CD4-positive, alpha-beta T cell treated with Interleukin-15 for 4 hours (primary cell): ENCODE data around the gene SH3BGR.
"Not testable (repeated sequence)": the region's sequence is repeated elsewhere in the genome, so short reads cannot be mapped to it uniquely, and the experiment has no call there.

ENCODE experiments used
- DNase-seq: peaks from one replicate; pipeline ENCODE4 v3.0.0-alpha.2; 2020; ENCODE audit warnings: low spot score

SH3BGR gene

GRCh38 chr21:39451332-39452206 is at the start of gene SH3BGR:
Gene SH3BGR (plus strand): TSS chr21:39451970. CDS start chr21:39452097, 127 bp downstream.
- no peak for DNase-seq

GRCh38 chr21:39406065-39406464 is 45.7 kb upstream of the SH3BGR start:
- DNase-seq = no peak

- DNase-seq = not testable (repeated sequence)
These were observed 32.6 kb upstream of the SH3BGR start for GRCh38 chr21:39419204-39419603.

GRCh38 chr21:39422527-39423241 is 29.1 kb upstream of the SH3BGR start:
- no peak for DNase-seq

- no peak for DNase-seq
These were observed 22.3 kb upstream of the SH3BGR start for GRCh38 chr21:39429445-39429844.

- no peak for DNase-seq
These were observed 21.8 kb upstream of the SH3BGR start for GRCh38 chr21:39430016-39430415.

- DNase-seq = no peak
These were observed 21.3 kb upstream of the SH3BGR start for GRCh38 chr21:39430457-39430856.

- no peak for DNase-seq
These were observed 20.8 kb upstream of the SH3BGR start for GRCh38 chr21:39430954-39431353.

GRCh38 chr21:39434950-39435349 is 16.8 kb upstream of the SH3BGR start:
- DNase-seq = no peak

- no peak for DNase-seq
These were observed 12.5 kb upstream of the SH3BGR start for GRCh38 chr21:39439232-39439631.

- DNase-seq = peak; percentile 50
These were observed 10.0 kb upstream of the SH3BGR start for GRCh38 chr21:39441502-39442475.

GRCh38 chr21:39444421-39445180 is 7.2 kb upstream of the SH3BGR start:
- DNase-seq = no peak

- peak; percentile 90 for DNase-seq
These were observed 6.2 kb upstream of the SH3BGR start, which contains the start of gene LCA5L for GRCh38 chr21:39445321-39446269. Gene LCA5L (minus strand): TSS chr21:39445778. CDS start chr21:39428493, 17,285 bp downstream.

GRCh38 chr21:39447264-39447663 is 4.5 kb upstream of the SH3BGR start:
- DNase-seq = no peak

- no peak for DNase-seq
These were observed 618 bp downstream of the SH3BGR start for GRCh38 chr21:39452207-39452969.

- no peak for DNase-seq
These were observed 1.2 kb downstream of the SH3BGR start for GRCh38 chr21:39452970-39453342.

- no peak for DNase-seq
These were observed 1.9 kb downstream of the SH3BGR start for GRCh38 chr21:39453571-39454179.

- DNase-seq = no peak
These were observed 3.3 kb downstream of the SH3BGR start for GRCh38 chr21:39454949-39455668.
